Measurements from ENCODE around the gene ZNF605.
A peak's percentile ranks its signal among the peaks of the same experiment; 100 is the strongest.
"Not testable (repeated sequence)": the region's sequence is repeated elsewhere in the genome, so short reads cannot be mapped to it uniquely, and the experiment has no call there.

Gene ZNF605

DNA sequence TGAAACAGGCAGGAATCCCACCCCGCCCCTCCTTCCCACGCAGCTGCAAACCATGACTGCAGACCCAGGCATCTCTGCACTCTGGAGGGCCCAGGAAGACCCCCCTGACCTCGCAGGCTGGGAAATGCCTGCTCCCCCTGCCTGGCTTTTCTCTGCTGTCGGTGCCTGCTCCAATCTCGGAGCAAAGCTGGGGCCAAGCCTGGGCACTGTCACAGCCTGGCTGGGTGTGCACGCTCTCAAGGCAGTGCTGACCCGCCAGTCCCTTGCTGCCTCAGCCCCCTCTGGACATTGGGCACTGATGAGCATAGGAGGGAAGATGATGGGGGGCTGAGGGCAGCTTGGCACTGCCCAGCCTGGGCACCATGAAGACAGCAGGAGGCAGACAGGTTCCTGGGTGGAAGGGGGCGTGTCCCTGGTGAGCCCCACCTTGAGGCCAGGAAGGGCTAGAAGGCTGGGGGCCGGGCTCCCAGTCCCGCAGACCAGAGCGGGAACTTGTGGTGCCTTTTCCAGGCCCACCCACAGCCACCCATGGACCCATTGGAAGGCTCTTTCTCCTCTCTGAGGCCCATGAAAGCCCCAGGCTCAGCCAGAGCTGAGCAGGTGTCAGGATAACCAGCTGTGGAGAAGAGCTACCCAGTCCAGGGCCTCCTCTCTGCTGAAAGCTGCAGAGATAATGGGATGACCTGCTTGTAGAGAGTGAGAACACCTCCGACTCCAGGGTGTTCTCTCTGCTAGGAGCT is 10.7 kb upstream of the ZNF605 start:
- no peak for DNase-seq (ENCODE audit: low spot score)
- in situ Hi-C loops (cut with MboI; ENCODE audit: low sequenced_read_pairs, unreplicated experiment) = no loop called here
- TF ChIP-seq, protein P1, sequence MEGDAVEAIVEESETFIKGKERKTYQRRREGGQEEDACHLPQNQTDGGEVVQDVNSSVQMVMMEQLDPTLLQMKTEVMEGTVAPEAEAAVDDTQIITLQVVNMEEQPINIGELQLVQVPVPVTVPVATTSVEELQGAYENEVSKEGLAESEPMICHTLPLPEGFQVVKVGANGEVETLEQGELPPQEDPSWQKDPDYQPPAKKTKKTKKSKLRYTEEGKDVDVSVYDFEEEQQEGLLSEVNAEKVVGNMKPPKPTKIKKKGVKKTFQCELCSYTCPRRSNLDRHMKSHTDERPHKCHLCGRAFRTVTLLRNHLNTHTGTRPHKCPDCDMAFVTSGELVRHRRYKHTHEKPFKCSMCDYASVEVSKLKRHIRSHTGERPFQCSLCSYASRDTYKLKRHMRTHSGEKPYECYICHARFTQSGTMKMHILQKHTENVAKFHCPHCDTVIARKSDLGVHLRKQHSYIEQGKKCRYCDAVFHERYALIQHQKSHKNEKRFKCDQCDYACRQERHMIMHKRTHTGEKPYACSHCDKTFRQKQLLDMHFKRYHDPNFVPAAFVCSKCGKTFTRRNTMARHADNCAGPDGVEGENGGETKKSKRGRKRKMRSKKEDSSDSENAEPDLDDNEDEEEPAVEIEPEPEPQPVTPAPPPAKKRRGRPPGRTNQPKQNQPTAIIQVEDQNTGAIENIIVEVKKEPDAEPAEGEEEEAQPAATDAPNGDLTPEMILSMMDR (IDR thresholded peaks at IDR 0.05; ENCODE audit: borderline replicate concordance, control extremely low read depth, extremely low read depth, insufficient read depth, missing control alignments) = no peak

DNA sequence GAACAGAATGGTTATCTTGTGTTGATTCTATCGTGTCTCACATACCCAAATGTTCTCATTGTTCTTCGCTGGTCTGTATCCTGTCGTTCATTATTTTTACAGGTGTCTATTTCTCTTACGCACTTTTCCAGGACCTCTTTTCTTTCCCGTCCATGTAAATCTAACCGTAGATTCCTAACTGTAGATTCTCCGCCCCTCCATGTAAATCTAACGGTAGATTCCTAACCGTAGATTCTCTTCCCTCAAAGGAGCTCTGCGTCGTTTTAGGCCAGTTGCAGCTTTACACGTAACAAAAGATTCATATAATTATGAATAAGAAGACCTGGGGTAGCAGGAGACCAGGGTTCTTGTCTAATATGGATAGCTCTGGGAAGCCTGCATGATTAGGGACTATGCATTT is 9.7 kb upstream of the ZNF605 start:
- TF ChIP-seq, protein P1 (IDR thresholded peaks at IDR 0.05; ENCODE audit: borderline replicate concordance, control extremely low read depth, extremely low read depth, insufficient read depth, missing control alignments) = no peak
- DNase-seq (ENCODE audit: low spot score) = no peak
- in situ Hi-C loops (cut with MboI; ENCODE audit: low sequenced_read_pairs, unreplicated experiment) = no loop called here

GRCh38 chr12:132963947-132964346 is 7.8 kb upstream of the ZNF605 start:
- DNase-seq (ENCODE audit: low spot score); in situ Hi-C loops (cut with MboI; ENCODE audit: low sequenced_read_pairs, unreplicated experiment): not testable (repeated sequence)

DNA sequence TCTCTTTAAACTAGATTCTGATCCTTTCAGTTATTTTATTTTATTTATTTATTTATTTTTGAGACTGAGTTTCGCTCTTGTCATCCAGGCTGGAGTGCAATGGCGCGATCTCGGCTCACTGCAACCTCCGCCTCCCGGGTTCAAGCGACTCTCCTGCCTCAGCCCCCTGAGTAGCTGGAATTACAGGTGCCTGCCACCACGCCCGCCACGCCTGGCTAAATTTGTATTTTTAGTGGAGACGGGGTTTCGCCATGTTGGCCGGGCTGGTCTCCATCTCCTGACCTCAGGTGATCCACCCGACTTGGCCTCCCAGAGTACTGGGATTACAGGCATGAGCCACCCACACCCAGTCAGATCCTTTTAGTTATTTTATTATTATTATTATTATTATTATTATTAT is 5.7 kb upstream of the ZNF605 start:
- DNase-seq (ENCODE audit: low spot score); in situ Hi-C loops (cut with MboI; ENCODE audit: low sequenced_read_pairs, unreplicated experiment): not testable (repeated sequence)

DNA sequence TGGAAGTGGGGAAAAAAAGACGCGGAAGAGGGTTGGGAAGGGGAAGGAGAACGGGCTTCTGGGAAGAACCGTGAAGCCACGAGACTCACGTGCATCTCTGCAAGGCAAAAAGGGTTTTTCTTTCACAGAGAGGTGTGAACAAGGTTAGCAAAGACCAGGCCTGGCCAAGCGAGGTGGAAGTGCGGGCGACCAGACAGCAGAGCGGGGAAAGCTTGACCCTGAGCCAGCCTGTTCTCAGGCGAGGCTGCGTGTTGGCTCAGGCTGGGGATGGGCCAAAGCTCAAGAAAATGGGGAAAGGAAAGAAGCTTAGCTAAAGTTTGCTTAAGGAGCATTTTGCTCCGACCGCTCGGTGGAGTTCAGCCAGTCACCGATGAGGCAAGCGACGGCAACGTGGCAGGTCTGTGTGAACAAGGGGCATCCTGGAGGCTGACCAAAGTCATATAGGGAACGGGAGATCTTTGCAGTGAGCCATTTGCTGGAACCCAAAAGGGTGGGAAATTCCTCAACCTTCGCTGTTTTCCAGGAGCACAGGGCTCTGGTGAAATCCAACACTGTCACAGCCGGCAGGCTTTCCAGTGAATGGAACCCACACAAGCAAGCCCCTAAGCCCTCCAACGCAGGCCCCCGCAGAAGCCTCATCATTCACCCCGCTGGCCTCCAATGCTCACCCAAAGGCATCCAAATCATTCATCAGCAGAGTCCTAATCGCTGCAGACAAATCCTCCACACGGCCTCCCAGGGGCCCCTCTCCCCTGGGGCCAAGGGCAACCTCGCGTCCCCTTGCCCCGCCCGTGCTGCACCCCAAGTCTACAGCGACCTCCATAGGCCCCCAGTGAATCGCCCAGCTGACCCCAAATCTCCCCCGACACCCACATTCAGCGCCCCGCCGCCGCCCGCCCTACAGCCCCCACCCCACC is 754 bp downstream of the ZNF605 start:
- TF ChIP-seq, protein P1 (IDR thresholded peaks at IDR 0.05; ENCODE audit: borderline replicate concordance, control extremely low read depth, extremely low read depth, insufficient read depth, missing control alignments) = peak; percentile 29
- DNase-seq (ENCODE audit: low spot score) = peak; percentile 45
- in situ Hi-C loops (cut with MboI; ENCODE audit: low sequenced_read_pairs, unreplicated experiment) = no loop called here

- in situ Hi-C loops (cut with MboI; ENCODE audit: low sequenced_read_pairs, unreplicated experiment) = no loop called here
- TF ChIP-seq, protein P1 (IDR thresholded peaks at IDR 0.05; ENCODE audit: borderline replicate concordance, control extremely low read depth, extremely low read depth, insufficient read depth, missing control alignments) = no peak
- peak; percentile 30 for DNase-seq (ENCODE audit: low spot score)
These were observed 1.5 kb downstream of the ZNF605 start for GRCh38 chr12:132954471-132955048.

- TF ChIP-seq, protein P1 (IDR thresholded peaks at IDR 0.05; ENCODE audit: borderline replicate concordance, control extremely low read depth, extremely low read depth, insufficient read depth, missing control alignments) = no peak
- in situ Hi-C loops (cut with MboI; ENCODE audit: low sequenced_read_pairs, unreplicated experiment) = no loop called here
- no peak for DNase-seq (ENCODE audit: low spot score)
These were observed 2.3 kb downstream of the ZNF605 start for GRCh38 chr12:132953771-132954170.
